H9 (cell line): Measurements from ENCODE around the gene PAIP1. TPM values are rescaled to one million over a fixed set of nuclear protein-coding genes. Genes with fewer than 3 reads are reported as not detected.

Experiments
- DNase-seq: peaks from one replicate; pipeline ENCODE4 v3.0.0-alpha.2; 2017
- H2AFZ ChIP-seq: one replicate; pipeline ENCODE4 v1.6.1; 2013; ENCODE audit warnings: mild to moderate bottlenecking, low read length, control low read depth, moderate library complexity
- H2AK5ac ChIP-seq: 2 replicates; pipeline ENCODE4 v1.6.1; 2013; ENCODE audit warnings: low read length, control low read depth, mixed read lengths; ENCODE audit not compliant: insufficient read length
- H2BK120ac ChIP-seq: one replicate; pipeline ENCODE4 v1.6.1; 2013; ENCODE audit warnings: low read depth, mild to moderate bottlenecking, low read length, control low read depth, inconsistent platforms; ENCODE audit not compliant: poor library complexity, severe bottlenecking
- H2BK12ac ChIP-seq: 2 replicates; pipeline ENCODE4 v1.6.1; 2013; ENCODE audit warnings: low read length, control low read depth, mixed read lengths, low read depth; ENCODE audit not compliant: insufficient read length
- H2BK15ac ChIP-seq: 2 replicates; pipeline ENCODE4 v1.6.1; 2013; ENCODE audit warnings: low read depth, low read length, control low read depth
- H2BK20ac ChIP-seq: one replicate; pipeline ENCODE4 v1.6.1; 2013; ENCODE audit warnings: low read depth, mild to moderate bottlenecking, low read length, control low read depth, inconsistent platforms; ENCODE audit not compliant: poor library complexity, severe bottlenecking
- H2BK5ac ChIP-seq: 2 replicates; pipeline ENCODE4 v1.6.1; 2013; ENCODE audit warnings: low read length, control low read depth, mixed read lengths; ENCODE audit not compliant: insufficient read length
- H3K14ac ChIP-seq: 2 replicates; pipeline ENCODE4 v1.6.1; 2013; ENCODE audit warnings: low read length, control low read depth; ENCODE audit not compliant: insufficient read depth
- H3K18ac ChIP-seq: 2 replicates; pipeline ENCODE4 v1.6.1; 2013; ENCODE audit warnings: low read depth, mild to moderate bottlenecking, mixed read lengths, low read length, control low read depth; ENCODE audit not compliant: insufficient read length
- H3K23ac ChIP-seq: 2 replicates; pipeline ENCODE4 v1.6.1; 2013; ENCODE audit warnings: low read length, control low read depth, mixed read lengths, low read depth; ENCODE audit not compliant: insufficient read length
- H3K23me2 ChIP-seq: 2 replicates; pipeline ENCODE4 v1.6.1; 2013; ENCODE audit warnings: low read depth, mild to moderate bottlenecking, mixed read lengths, low read length, control low read depth; ENCODE audit not compliant: insufficient read length, poor library complexity, severe bottlenecking
- H3K27ac ChIP-seq: 2 replicates; pipeline ENCODE4 v1.5.1; 2013; ENCODE audit warnings: low read length, control low read depth, mixed read lengths, low read depth; ENCODE audit not compliant: insufficient read length
- H3K27me3 ChIP-seq: 2 replicates; pipeline ENCODE4 v1.6.1; 2013; ENCODE audit warnings: low read length, control low read depth, inconsistent platforms; ENCODE audit not compliant: insufficient read depth
- H3K4ac ChIP-seq: 2 replicates; pipeline ENCODE4 v1.6.1; 2013; ENCODE audit warnings: low read depth, mild to moderate bottlenecking, control low read depth, inconsistent platforms, low read length, moderate library complexity
- H3K4me1 ChIP-seq: 2 replicates; pipeline ENCODE4 v1.6.1; 2013; ENCODE audit warnings: low read length, control low read depth, inconsistent platforms; ENCODE audit not compliant: insufficient read depth
- H3K4me2 ChIP-seq: 2 replicates; pipeline ENCODE4 v1.6.1; 2013; ENCODE audit warnings: low read length, control low read depth, mixed read lengths; ENCODE audit not compliant: insufficient read length, insufficient read depth
- H3K56ac ChIP-seq: 2 replicates; pipeline ENCODE4 v1.6.1; 2013; ENCODE audit warnings: low read depth, mild to moderate bottlenecking, mixed read lengths, low read length, control low read depth; ENCODE audit not compliant: insufficient read length
- H3K79me1 ChIP-seq: 2 replicates; pipeline ENCODE4 v1.6.1; 2013; ENCODE audit warnings: low read depth, mild to moderate bottlenecking, moderate library complexity, low read length, control low read depth, inconsistent platforms; ENCODE audit not compliant: insufficient read depth, poor library complexity, severe bottlenecking
- H3K79me2 ChIP-seq: 2 replicates; pipeline ENCODE4 v1.6.1; 2013; ENCODE audit warnings: low read length, control low read depth, inconsistent platforms; ENCODE audit not compliant: insufficient read depth
- H3K9ac ChIP-seq: 2 replicates; pipeline ENCODE4 v1.6.1; 2013; ENCODE audit warnings: low read length, control low read depth, mixed read lengths; ENCODE audit not compliant: insufficient read length; ENCODE audit errors: extremely low read depth
- H3K9me3 ChIP-seq: one replicate; pipeline ENCODE4 v1.6.1; 2013; ENCODE audit warnings: low read depth, low read length, inconsistent platforms; ENCODE audit not compliant: control insufficient read depth
- H3T11ph ChIP-seq: one replicate; pipeline ENCODE4 v1.6.1; 2013; ENCODE audit warnings: mild to moderate bottlenecking, low read length, control low read depth, inconsistent platforms
- H4K20me1 ChIP-seq: one replicate; pipeline ENCODE4 v1.6.1; 2013; ENCODE audit not compliant: control insufficient read depth, insufficient read length, insufficient read depth
- H4K5ac ChIP-seq: 2 replicates; pipeline ENCODE4 v1.6.1; 2013; ENCODE audit warnings: low read depth, mild to moderate bottlenecking, mixed read lengths, low read length, control low read depth; ENCODE audit not compliant: insufficient read length
- H4K8ac ChIP-seq: replicated peaks from 2 replicates; pipeline ENCODE4 v1.6.1; 2013; ENCODE audit warnings: low read length, control low read depth, mixed read lengths, low read depth; ENCODE audit not compliant: insufficient read length
- H4K91ac ChIP-seq: 2 replicates; pipeline ENCODE4 v1.6.1; 2013; ENCODE audit warnings: low read depth, mild to moderate bottlenecking, moderate library complexity, mixed read lengths, low read length, control low read depth; ENCODE audit not compliant: insufficient read length
- H3K27ac Mint-ChIP-seq, 3 experiments: 2 replicates in 2 of 3; 3 replicates in 1 of 3; pipeline ENCODE4 v1.8.0; 2020 to 2021; ENCODE audit warnings: mixed read lengths in 3 of 3, mild to moderate bottlenecking in 1 of 3, moderate library complexity in 1 of 3
- H3K27me3 Mint-ChIP-seq: 2 replicates; pipeline ENCODE4 v1.8.0; 2021; ENCODE audit warnings: low read depth, mild to moderate bottlenecking, moderate library complexity, mixed read lengths
- H3K36me3 Mint-ChIP-seq, 3 experiments: 2 replicates in 2 of 3; 3 replicates in 1 of 3; pipeline ENCODE4 v1.8.0; 2020 to 2021; ENCODE audit warnings: low read depth in 3 of 3, mixed read lengths in 3 of 3; ENCODE audit not compliant: insufficient read depth in 1 of 3
- H3K4me1 Mint-ChIP-seq, 2 experiments: 2 replicates each; pipeline ENCODE4 v1.8.0; 2020; ENCODE audit warnings: mixed read lengths in 2 of 2
- H3K4me3 Mint-ChIP-seq, 2 experiments: 2 replicates in 1 of 2; 3 replicates in 1 of 2; pipeline ENCODE4 v1.8.0; 2020 to 2021; ENCODE audit warnings: mild to moderate bottlenecking in 2 of 2, mixed read lengths in 2 of 2, moderate library complexity in 1 of 2
- H3K9me3 Mint-ChIP-seq, 2 experiments: 2 replicates in 1 of 2; 3 replicates in 1 of 2; pipeline ENCODE4 v1.8.0; 2020; ENCODE audit warnings: mild to moderate bottlenecking in 2 of 2, mixed read lengths in 2 of 2, moderate library complexity in 1 of 2
- WGBS: extraction: QIAGEN DNeasy Blood & Tissue Kit; methylation state at CpG from one replicate; pipeline ENCODE4 v1.1.7; 2013; ENCODE audit warnings: missing lambda C conversion rate, low lambda C conversion rate, mixed read lengths; ENCODE audit not compliant: insufficient read length; ENCODE audit errors: extremely low coverage; 5-methylcytosine and 5-hydroxymethylcytosine counted together
- total RNA-seq: library from RNA; stranded (reverse); gene quantifications from 2 replicates; pipeline ENCODE4 v1.2.1, GENCODE V29; 2021
- TF ChIP-seq, protein P1 (sequence below): fragments of 200-600 bp; sonication (generic); conservative IDR thresholded peaks from 3 replicates; pipeline ENCODE4 v1.8.0; 2021; ENCODE audit warnings: antibody characterized with exemption, mild to moderate bottlenecking

Gene PAIP1
- total RNA-seq, 1 experiment from 2014 or later = 92.9 TPM

DNA sequence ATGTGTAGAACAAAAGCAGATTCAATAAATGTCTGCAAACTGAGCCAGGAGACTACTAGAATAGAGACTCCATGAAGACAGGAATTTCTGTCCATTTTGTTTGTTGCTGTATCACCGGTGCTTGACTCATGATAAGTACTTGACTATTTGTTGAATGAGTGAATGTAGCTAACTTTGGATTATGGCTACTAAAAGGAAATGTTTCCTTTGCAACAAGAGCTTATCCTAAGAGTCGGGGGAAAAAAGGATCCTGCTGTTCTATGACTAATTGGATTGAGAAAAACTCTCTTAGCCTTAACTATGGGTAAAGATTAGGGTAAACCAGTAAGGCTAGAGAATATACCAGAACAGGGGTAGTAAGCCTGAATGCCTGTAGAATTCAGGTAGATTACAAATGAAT, 3.5 kb downstream of the PAIP1 start:
- Histone ChIP-seq H3K14ac (no peak overlapping the region), H4K20me1 (no peaks in the 10 kb centered on the region), H3K23me2 (peaks cover 8% of the 10 kb centered on the region), H3K4ac (no peak overlapping the region), H3K79me2 (peaks cover 21% of the 10 kb centered on the region; the same call in 1 of the 2 replicates), H3K56ac (no peak overlapping the region), H3K4me2 (no peak overlapping the region), H3K9ac (no peak overlapping the region), H3K23ac (no peak overlapping the region), H3K79me1 (no peaks in the 10 kb centered on the region), H3K9me3 (no peaks in the 10 kb centered on the region), H4K8ac (no peak overlapping the region), H2AK5ac (no peak overlapping the region), H2BK12ac (no peak overlapping the region), H3K18ac (no peak overlapping the region), H3K27ac (no peak overlapping the region), H4K5ac (no peak overlapping the region), H4K91ac (no peak overlapping the region), H2AFZ (no peak overlapping the region), H2BK20ac (no peak overlapping the region), H3K27me3 (no peaks in the 10 kb centered on the region), H2BK15ac (no peak overlapping the region), H2BK120ac (no peak overlapping the region), H3K4me1 (0 out of 2 replicates have a peak, but pooled peaks cover 2% of the 10 kb centered on the region), H2BK5ac (no peak overlapping the region), H3T11ph (no peak overlapping the region)
- no peaks in the 10 kb centered on the region for H3K27me3 Mint-ChIP-seq
- no peak overlapping the region for H3K27ac Mint-ChIP-seq
- peaks cover 9 to 21% (median 10%) of the 10 kb centered on the region in 3 experiments for H3K36me3 Mint-ChIP-seq
- WGBS = no CpG with 5 or more reads among the region's 2 CpGs
- DNase-seq = no peak
- H3K4me1 Mint-ChIP-seq = peaks cover 10% of the 10 kb centered on the region in 2 experiments
- H3K4me3 Mint-ChIP-seq = no peak overlapping the region
- peaks cover 0 to 2% of the 10 kb centered on the region in 2 experiments; a peak in 1 of 5 replicates for H3K9me3 Mint-ChIP-seq
- TF ChIP-seq, protein P1, sequence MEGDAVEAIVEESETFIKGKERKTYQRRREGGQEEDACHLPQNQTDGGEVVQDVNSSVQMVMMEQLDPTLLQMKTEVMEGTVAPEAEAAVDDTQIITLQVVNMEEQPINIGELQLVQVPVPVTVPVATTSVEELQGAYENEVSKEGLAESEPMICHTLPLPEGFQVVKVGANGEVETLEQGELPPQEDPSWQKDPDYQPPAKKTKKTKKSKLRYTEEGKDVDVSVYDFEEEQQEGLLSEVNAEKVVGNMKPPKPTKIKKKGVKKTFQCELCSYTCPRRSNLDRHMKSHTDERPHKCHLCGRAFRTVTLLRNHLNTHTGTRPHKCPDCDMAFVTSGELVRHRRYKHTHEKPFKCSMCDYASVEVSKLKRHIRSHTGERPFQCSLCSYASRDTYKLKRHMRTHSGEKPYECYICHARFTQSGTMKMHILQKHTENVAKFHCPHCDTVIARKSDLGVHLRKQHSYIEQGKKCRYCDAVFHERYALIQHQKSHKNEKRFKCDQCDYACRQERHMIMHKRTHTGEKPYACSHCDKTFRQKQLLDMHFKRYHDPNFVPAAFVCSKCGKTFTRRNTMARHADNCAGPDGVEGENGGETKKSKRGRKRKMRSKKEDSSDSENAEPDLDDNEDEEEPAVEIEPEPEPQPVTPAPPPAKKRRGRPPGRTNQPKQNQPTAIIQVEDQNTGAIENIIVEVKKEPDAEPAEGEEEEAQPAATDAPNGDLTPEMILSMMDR = no peak
